Measurements from ENCODE around the gene MIER1.

Gene MIER1

DNA sequence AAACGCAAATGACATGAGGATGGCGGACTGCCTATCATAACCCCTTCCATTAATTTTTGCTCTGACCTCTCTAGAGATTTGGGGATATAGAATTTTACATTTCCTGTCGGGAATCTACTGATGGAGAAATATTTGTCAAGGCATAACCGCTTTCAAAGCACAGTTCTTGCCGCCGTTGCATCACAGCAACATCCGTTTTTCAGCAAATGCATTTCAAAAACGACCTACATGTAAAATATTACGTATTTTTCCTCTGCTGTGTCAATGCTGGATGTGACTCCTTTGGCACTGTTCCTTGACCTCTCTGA is 4.9 kb downstream of the MIER1 start:
- CTCF ChIA-PET, result interaction anchor here (0.6 kb wide), 1 partner anchor 168 kb away, joined by 3 read pairs; no protein-coding TSS in a partner anchor
- POLR2A ChIA-PET, result interaction anchor here (0.9 to 2.1 kb wide), 3 partner anchors 10 to 52 kb away, joined by 3 to 11 read pairs (median 6); no protein-coding TSS in a partner anchor
- H3K4me3 ChIP-seq (ENCODE audit: low read depth, low read length), result peak overlapping the region; percentile 93

DNA sequence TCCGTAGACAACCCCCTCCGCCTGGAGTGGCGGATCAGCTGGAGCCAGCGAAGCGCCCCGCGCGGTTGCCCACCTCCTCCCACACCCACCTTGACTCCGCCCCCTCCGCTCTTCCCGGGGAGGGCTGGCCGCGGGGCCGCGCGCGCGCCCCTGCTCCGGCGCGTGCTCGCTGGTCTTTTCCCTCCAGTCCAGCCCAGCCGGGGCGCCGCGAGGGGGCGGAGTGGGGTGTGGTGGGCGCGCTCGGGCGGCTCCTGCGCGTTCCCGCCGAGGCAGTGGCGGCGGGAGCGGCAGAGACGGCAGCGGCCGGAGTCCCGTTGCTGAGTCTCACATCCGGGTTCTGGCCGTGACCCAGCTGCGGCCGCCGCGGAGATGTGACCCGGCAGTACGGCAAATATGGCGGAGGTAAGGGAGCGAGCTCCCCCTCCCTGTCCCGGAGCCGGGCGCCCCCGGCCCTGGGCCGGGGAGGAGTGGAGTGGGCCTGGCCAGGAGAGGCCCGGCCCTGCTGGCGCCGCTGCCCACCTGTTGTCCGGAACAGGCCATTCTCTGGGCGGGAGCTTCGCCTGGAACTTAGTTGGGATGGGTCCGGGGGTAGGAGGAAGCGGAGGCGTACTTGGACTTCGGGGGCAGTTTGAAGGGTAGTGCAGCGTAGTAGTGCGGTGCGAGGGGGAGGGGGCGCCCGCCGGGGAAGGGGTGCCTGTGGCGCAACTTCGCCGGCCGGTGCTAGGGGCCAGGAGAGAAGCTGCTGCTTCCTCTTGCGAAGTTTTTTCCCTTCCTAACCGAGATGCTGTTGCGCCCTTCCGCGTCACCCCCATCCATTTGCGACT is 5.4 kb downstream of the MIER1 start:
- POLR2A ChIA-PET, result interaction anchor here (0.9 to 2.1 kb wide), 3 partner anchors 9 to 51 kb away, joined by 3 to 11 read pairs (median 6); no protein-coding TSS in a partner anchor
- TF ChIP-seq ZNF121 (tag by site-specific recombination; IDR thresholded peaks at IDR 0.05) (no peak), ZNF146 (tag by site-specific recombination; IDR thresholded peaks at IDR 0.05) (0 out of 2 replicates have a peak, but pooled peaks have one; percentile 2), ZSCAN30 (tag by site-specific recombination; IDR thresholded peaks at IDR 0.05) (peak; percentile 65; the same call in 1 of the 2 replicates), MEIS1 (CRISPR knock-in tag; IDR thresholded peaks at IDR 0.05; ENCODE audit: borderline replicate concordance) (no peak), ZNF660 (tag by site-specific recombination; IDR thresholded peaks at IDR 0.05) (0 out of 2 replicates have a peak, but pooled peaks have one; percentile 79), ZNF266 (tag by site-specific recombination; IDR thresholded peaks at IDR 0.05; ENCODE audit: low read depth) (no peak), ZNF548 (tag by site-specific recombination; IDR thresholded peaks at IDR 0.05) (no peak), SALL2 (tag by site-specific recombination; IDR thresholded peaks at IDR 0.05; ENCODE audit: borderline replicate concordance) (no peak), KLF8 (tag by site-specific recombination; IDR thresholded peaks at IDR 0.05) (peak; percentile 93), MZF1 (tag by site-specific recombination; IDR thresholded peaks at IDR 0.05; ENCODE audit: borderline replicate concordance) (no peak), TCF7L2 (IDR thresholded peaks at IDR 0.05; ENCODE audit: borderline replicate concordance, low read depth, low read length) (no peak), ZNF768 (tag by site-specific recombination; IDR thresholded peaks at IDR 0.05) (no peak), ZNF626 (tag by site-specific recombination; IDR thresholded peaks at IDR 0.05) (no peak), HOXC10 (CRISPR knock-in tag; IDR thresholded peaks at IDR 0.05) (no peak), ZNF585B (tag by site-specific recombination; IDR thresholded peaks at IDR 0.05) (no peak), GLIS2 (tag by site-specific recombination; IDR thresholded peaks at IDR 0.05) (0 out of 2 replicates have a peak, but pooled peaks have one; percentile 24), ZNF501 (tag by site-specific recombination; IDR thresholded peaks at IDR 0.05) (peak; percentile 87; the same call in 1 of the 2 replicates), ZNF16 (tag by site-specific recombination; IDR thresholded peaks at IDR 0.05; ENCODE audit: low read depth) (no peak), ZNF2 (tag by site-specific recombination; IDR thresholded peaks at IDR 0.05) (peak; percentile 65), SETDB1 (IDR thresholded peaks at IDR 0.05; ENCODE audit: insufficient read length, low read length) (no peak), ZNF629 (tag by site-specific recombination; IDR thresholded peaks at IDR 0.05) (peak; percentile 40)
- TF ChIP-seq, protein P1, sequence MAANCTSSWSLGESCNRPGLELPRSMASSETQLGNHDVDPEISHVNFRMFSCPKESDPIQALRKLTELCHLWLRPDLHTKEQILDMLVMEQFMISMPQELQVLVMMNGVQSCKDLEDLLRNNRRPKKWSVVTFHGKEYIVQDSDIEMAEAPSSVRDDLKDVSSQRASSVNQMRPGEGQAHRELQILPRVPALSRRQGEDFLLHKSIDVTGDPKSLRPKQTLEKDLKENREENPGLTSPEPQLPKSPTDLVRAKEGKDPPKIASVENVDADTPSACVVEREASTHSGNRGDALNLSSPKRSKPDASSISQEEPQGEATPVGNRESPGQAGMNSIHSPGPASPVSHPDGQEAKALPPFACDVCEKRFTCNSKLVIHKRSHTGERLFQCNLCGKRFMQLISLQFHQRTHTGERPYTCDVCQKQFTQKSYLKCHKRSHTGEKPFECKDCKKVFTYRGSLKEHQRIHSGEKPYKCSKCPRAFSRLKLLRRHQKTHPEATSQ (tag by site-specific recombination; IDR thresholded peaks at IDR 0.05), result no peak
- TF ChIP-seq, protein P2, sequence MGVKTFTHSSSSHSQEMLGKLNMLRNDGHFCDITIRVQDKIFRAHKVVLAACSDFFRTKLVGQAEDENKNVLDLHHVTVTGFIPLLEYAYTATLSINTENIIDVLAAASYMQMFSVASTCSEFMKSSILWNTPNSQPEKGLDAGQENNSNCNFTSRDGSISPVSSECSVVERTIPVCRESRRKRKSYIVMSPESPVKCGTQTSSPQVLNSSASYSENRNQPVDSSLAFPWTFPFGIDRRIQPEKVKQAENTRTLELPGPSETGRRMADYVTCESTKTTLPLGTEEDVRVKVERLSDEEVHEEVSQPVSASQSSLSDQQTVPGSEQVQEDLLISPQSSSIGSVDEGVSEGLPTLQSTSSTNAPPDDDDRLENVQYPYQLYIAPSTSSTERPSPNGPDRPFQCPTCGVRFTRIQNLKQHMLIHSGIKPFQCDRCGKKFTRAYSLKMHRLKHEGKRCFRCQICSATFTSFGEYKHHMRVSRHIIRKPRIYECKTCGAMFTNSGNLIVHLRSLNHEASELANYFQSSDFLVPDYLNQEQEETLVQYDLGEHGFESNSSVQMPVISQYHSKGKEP (tag by site-specific recombination; IDR thresholded peaks at IDR 0.05), result no peak
- TF ChIP-seq, protein P3, sequence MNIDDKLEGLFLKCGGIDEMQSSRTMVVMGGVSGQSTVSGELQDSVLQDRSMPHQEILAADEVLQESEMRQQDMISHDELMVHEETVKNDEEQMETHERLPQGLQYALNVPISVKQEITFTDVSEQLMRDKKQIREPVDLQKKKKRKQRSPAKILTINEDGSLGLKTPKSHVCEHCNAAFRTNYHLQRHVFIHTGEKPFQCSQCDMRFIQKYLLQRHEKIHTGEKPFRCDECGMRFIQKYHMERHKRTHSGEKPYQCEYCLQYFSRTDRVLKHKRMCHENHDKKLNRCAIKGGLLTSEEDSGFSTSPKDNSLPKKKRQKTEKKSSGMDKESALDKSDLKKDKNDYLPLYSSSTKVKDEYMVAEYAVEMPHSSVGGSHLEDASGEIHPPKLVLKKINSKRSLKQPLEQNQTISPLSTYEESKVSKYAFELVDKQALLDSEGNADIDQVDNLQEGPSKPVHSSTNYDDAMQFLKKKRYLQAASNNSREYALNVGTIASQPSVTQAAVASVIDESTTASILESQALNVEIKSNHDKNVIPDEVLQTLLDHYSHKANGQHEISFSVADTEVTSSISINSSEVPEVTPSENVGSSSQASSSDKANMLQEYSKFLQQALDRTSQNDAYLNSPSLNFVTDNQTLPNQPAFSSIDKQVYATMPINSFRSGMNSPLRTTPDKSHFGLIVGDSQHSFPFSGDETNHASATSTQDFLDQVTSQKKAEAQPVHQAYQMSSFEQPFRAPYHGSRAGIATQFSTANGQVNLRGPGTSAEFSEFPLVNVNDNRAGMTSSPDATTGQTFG (tag by site-specific recombination; IDR thresholded peaks at IDR 0.05; ENCODE audit: borderline replicate concordance), result no peak

More for the DNA sequence above, 4.9 kb downstream of the MIER1 start:
- TF ChIP-seq, protein P4, sequence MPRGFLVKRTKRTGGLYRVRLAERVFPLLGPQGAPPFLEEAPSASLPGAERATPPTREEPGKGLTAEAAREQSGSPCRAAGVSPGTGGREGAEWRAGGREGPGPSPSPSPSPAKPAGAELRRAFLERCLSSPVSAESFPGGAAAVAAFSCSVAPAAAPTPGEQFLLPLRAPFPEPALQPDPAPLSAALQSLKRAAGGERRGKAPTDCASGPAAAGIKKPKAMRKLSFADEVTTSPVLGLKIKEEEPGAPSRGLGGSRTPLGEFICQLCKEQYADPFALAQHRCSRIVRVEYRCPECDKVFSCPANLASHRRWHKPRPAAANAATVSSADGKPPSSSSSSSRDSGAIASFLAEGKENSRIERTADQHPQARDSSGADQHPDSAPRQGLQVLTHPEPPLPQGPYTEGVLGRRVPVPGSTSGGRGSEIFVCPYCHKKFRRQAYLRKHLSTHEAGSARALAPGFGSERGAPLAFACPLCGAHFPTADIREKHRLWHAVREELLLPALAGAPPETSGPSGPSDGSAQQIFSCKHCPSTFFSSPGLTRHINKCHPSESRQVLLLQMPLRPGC (tag by site-specific recombination; IDR thresholded peaks at IDR 0.05), result 0 out of 2 replicates have a peak, but pooled peaks have one; percentile 13
- TF ChIP-seq ZBTB17 (tag by site-specific recombination; IDR thresholded peaks at IDR 0.05), result peak; percentile 36; the same call in 1 of the 2 replicates
- 0 out of 2 replicates have a peak, but pooled peaks have one; percentile 19 for TF ChIP-seq ZNF2 (tag by site-specific recombination; IDR thresholded peaks at IDR 0.05)
- TF ChIP-seq ZNF501 (tag by site-specific recombination; IDR thresholded peaks at IDR 0.05), result 0 out of 2 replicates have a peak, but pooled peaks have one; percentile 14
- TF ChIP-seq ZNF768 (tag by site-specific recombination; IDR thresholded peaks at IDR 0.05), result peak; percentile 95
- TF ChIP-seq ZNF133 (tag by site-specific recombination; IDR thresholded peaks at IDR 0.05), result no peak
- Histone ChIP-seq H3K9me3 (ENCODE audit: control insufficient read depth, insufficient read depth, low read depth, low read length) (no peaks in the 10 kb centered on the region), H3K27ac (ENCODE audit: extremely low read depth, low read depth, low read length) (no peak overlapping the region; the same call in 1 of the 2 replicates), H3K4me1 (ENCODE audit: control insufficient read depth, insufficient read depth, low read length) (peaks cover 5% of the 10 kb centered on the region), H3K36me3 (ENCODE audit: control insufficient read depth in 2 of 2, insufficient read depth in 1 of 2, low read length in 2 of 2) (no peaks in the 10 kb centered on the region)

More for the DNA sequence above, 5.4 kb downstream of the MIER1 start:
- Histone ChIP-seq H3K27ac (ENCODE audit: extremely low read depth, low read depth, low read length) (peak overlapping the region; percentile 71), H3K4me3 (ENCODE audit: low read depth, low read length) (peak overlapping the region; percentile 93), H3K9me3 (ENCODE audit: control insufficient read depth, insufficient read depth, low read depth, low read length) (no peaks in the 10 kb centered on the region), H3K4me1 (ENCODE audit: control insufficient read depth, insufficient read depth, low read length) (peaks cover 8% of the 10 kb centered on the region), H3K36me3 (ENCODE audit: control insufficient read depth in 2 of 2, insufficient read depth in 1 of 2, low read length in 2 of 2) (no peaks in the 10 kb centered on the region)
- CTCF ChIA-PET, result interaction anchor here (0.6 to 0.9 kb wide), 3 partner anchors 42 to 430 kb away, joined by 3 read pairs; no protein-coding TSS in a partner anchor

All from HEK293 (cell line).